Measurements from ENCODE around the gene FNDC10.

The FNDC10 gene

DNA sequence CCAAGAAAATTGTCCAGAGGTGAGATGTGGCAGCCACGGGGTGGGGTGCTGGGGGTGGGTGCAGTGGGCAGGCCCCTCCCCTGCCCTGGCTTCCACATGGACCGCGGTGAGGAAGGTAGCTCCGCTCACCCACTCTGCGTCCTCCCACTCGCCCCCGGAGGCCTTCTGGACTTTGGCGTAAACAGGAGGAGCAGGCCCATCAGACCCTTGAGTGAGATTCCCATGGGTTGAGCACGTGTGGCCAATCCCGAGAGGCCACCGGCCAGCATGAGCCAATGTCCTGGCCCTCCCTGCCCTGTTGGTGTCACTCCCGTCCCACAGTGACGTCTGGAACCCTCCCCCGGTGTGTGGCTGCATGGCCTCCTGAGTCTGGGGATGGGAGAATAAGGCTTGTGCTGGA, 51.3 kb downstream of the FNDC10 start:
- DNase-seq (ENCODE audit: low spot score): no peak

Data from SK-N-DZ (cell line).